Liver (tissue), 9 donors: ENCODE measurements around the gene DERL3. TPM values are rescaled to one million over a fixed set of nuclear protein-coding genes. Genes with fewer than 3 reads are reported as not detected.

Source experiments
- DNase-seq: peaks from one replicate; pipeline ENCODE4 v3.0.0-alpha.2; 2017; ENCODE audit warnings: low spot score
- H3K27ac ChIP-seq, 2 donors: one replicate each; pipeline ENCODE4 v1.7.0; 2013; ENCODE audit warnings: inconsistent platforms in 2 of 2, low read length in 2 of 2, control low read depth in 1 of 2, low read depth in 1 of 2, mild to moderate bottlenecking in 1 of 2
- H3K27me3 ChIP-seq, 4 donors: one replicate each; pipeline versions ENCODE4 v1.6.1 to v1.7.0; 2013; ENCODE audit warnings: low read length in 3 of 4, inconsistent platforms in 1 of 4, mild to moderate bottlenecking in 1 of 4, moderate library complexity in 1 of 4; ENCODE audit not compliant: control insufficient read depth in 4 of 4, insufficient read depth in 4 of 4
- H3K36me3 ChIP-seq, 4 donors: one replicate each; pipeline versions ENCODE4 v1.6.1 to v1.7.0; 2013; ENCODE audit warnings: low read length in 3 of 4, mild to moderate bottlenecking in 3 of 4, low read depth in 1 of 4, moderate library complexity in 1 of 4; ENCODE audit not compliant: control insufficient read depth in 4 of 4, insufficient read depth in 3 of 4
- H3K4me1 ChIP-seq, 4 donors: one replicate each; pipeline versions ENCODE4 v1.6.1 to v1.7.0; 2013; ENCODE audit warnings: low read length in 3 of 4, mild to moderate bottlenecking in 3 of 4, moderate library complexity in 1 of 4; ENCODE audit not compliant: control insufficient read depth in 4 of 4, insufficient read depth in 4 of 4
- H3K4me3 ChIP-seq, 3 donors: one replicate each; pipeline versions ENCODE4 v1.6.1 to v1.7.0; 2013; ENCODE audit warnings: low read length in 3 of 3, control low read depth in 1 of 3, low read depth in 1 of 3, mild to moderate bottlenecking in 1 of 3
- H3K9ac ChIP-seq, 2 donors: one replicate each; pipeline ENCODE4 v1.7.0; 2013; ENCODE audit warnings: low read length in 2 of 2, mild to moderate bottlenecking in 2 of 2, moderate library complexity in 2 of 2, control low read depth in 1 of 2, low read depth in 1 of 2
- H3K9me3 ChIP-seq, 4 donors: one replicate each; pipeline versions ENCODE4 v1.6.1 to v1.7.0; 2013; ENCODE audit warnings: low read length in 3 of 4; ENCODE audit not compliant: control insufficient read depth in 4 of 4
- EGR1 ChIP-seq, 2 donors: IDR thresholded peaks; 2 replicates each; pipeline ENCODE4 v1.6.1; 2016 to 2018; ENCODE audit warnings: antibody characterized with exemption in 2 of 2, low read depth in 2 of 2
- FOXA1 ChIP-seq: IDR thresholded peaks from 2 replicates; pipeline ENCODE4 v1.6.1; 2016; ENCODE audit warnings: antibody characterized with exemption
- FOXA2 ChIP-seq: IDR thresholded peaks from 2 replicates; pipeline ENCODE4 v1.6.1; 2016; ENCODE audit warnings: antibody characterized with exemption
- GABPA ChIP-seq, 2 donors: IDR thresholded peaks in 1 of 2; conservative IDR thresholded peaks in 1 of 2; 2 replicates each; pipeline ENCODE4 v1.6.1; 2016; ENCODE audit warnings: antibody characterized with exemption in 2 of 2, mild to moderate bottlenecking in 1 of 2, moderate library complexity in 1 of 2
- HNF4A ChIP-seq, 2 donors: conservative IDR thresholded peaks; 2 replicates each; pipeline ENCODE4 v1.6.1; 2016; ENCODE audit warnings: antibody characterized with exemption in 2 of 2, mild to moderate bottlenecking in 2 of 2
- HNF4G ChIP-seq: IDR thresholded peaks from 2 replicates; pipeline ENCODE4 v1.6.1; 2016; ENCODE audit warnings: antibody characterized with exemption
- JUND ChIP-seq, 2 donors: IDR thresholded peaks; 2 replicates each; pipeline ENCODE4 v1.6.1; 2016; ENCODE audit warnings: antibody characterized with exemption in 2 of 2
- NR2F2 ChIP-seq: IDR thresholded peaks from 2 replicates; pipeline ENCODE4 v1.6.1; 2016; ENCODE audit warnings: antibody characterized with exemption
- RAD21 ChIP-seq, 2 donors: IDR thresholded peaks; 2 replicates each; pipeline ENCODE4 v1.6.1; 2016; ENCODE audit warnings: antibody characterized with exemption in 2 of 2, mild to moderate bottlenecking in 2 of 2
- RXRA ChIP-seq, 2 donors: IDR thresholded peaks; 2 replicates each; pipeline ENCODE4 v1.6.1; 2017 to 2018; ENCODE audit warnings: antibody characterized with exemption in 2 of 2, mild to moderate bottlenecking in 1 of 2
- SP1 ChIP-seq: IDR thresholded peaks from 2 replicates; pipeline ENCODE4 v1.6.1; 2018; ENCODE audit warnings: antibody characterized with exemption, mild to moderate bottlenecking
- TAF1 ChIP-seq: conservative IDR thresholded peaks from 2 replicates; pipeline ENCODE4 v1.6.1; 2016; ENCODE audit warnings: antibody characterized with exemption, mild to moderate bottlenecking
- YY1 ChIP-seq: IDR thresholded peaks from 2 replicates; pipeline ENCODE4 v1.6.1; 2016; ENCODE audit warnings: antibody characterized with exemption, mild to moderate bottlenecking
- WGBS: extraction: QIAGEN DNeasy Blood & Tissue Kit; methylation state at CpG from one replicate; pipeline ENCODE4 v1.1.7; 2013; 5-methylcytosine and 5-hydroxymethylcytosine counted together
- polyA plus RNA-seq, 2 donors: library from polyadenylated mRNA; stranded (reverse) in 1 of 2; unstranded in 1 of 2; fragments of 200-250 nt in 1 of 2; fragments of >200 nt in 1 of 2; fragmentation: Nextera tagmentation in 1 of 2; extraction: Ambion mirVana in 1 of 2; gene quantifications; one replicate each; pipeline versions ENCODE4 v1.2.1 to v1.2.3, GENCODE V29; 2013 to 2015
- total RNA-seq, 2 donors: library from RNA; depleted of rRNA; stranded (reverse); fragments of >200 nt; gene quantifications; one replicate each; pipeline ENCODE4 v1.2.3, GENCODE V29; 2014
- TF ChIP-seq, protein P1 (sequence below): IDR thresholded peaks from 2 replicates; pipeline ENCODE4 v1.6.1; 2016; ENCODE audit warnings: antibody characterized with exemption
- TF ChIP-seq, protein P2 (sequence below): IDR thresholded peaks from 2 replicates; pipeline ENCODE4 v1.6.1; 2016; ENCODE audit warnings: antibody characterized with exemption
- TF ChIP-seq, protein P3 (sequence below): IDR thresholded peaks from 2 replicates; pipeline ENCODE4 v1.6.1; 2016; ENCODE audit warnings: antibody characterized with exemption
- TF ChIP-seq, protein P4 (sequence below): fragments of 150-350 bp; IDR thresholded peaks from 2 replicates; pipeline ENCODE4 v1.5.1; 2017; ENCODE audit warnings: improper control_type of control experiment, low read depth, low read length; ENCODE audit not compliant: missing input control
- TF ChIP-seq, protein P5 (sequence below): IDR thresholded peaks from 2 replicates; pipeline ENCODE4 v1.6.1; 2016; ENCODE audit warnings: antibody characterized with exemption, mild to moderate bottlenecking
- donor health status: healthy.
- donor health status: healthy.
- donor health status: healthy.
- donor health status: healthy.
- donor health status: healthy.

Gene DERL3
- total RNA-seq (1 to 10 TPM; 1.0 to 4.5 TPM), polyA plus RNA-seq (1 to 10 TPM; 3.3 to 9.3 TPM)

DNA sequence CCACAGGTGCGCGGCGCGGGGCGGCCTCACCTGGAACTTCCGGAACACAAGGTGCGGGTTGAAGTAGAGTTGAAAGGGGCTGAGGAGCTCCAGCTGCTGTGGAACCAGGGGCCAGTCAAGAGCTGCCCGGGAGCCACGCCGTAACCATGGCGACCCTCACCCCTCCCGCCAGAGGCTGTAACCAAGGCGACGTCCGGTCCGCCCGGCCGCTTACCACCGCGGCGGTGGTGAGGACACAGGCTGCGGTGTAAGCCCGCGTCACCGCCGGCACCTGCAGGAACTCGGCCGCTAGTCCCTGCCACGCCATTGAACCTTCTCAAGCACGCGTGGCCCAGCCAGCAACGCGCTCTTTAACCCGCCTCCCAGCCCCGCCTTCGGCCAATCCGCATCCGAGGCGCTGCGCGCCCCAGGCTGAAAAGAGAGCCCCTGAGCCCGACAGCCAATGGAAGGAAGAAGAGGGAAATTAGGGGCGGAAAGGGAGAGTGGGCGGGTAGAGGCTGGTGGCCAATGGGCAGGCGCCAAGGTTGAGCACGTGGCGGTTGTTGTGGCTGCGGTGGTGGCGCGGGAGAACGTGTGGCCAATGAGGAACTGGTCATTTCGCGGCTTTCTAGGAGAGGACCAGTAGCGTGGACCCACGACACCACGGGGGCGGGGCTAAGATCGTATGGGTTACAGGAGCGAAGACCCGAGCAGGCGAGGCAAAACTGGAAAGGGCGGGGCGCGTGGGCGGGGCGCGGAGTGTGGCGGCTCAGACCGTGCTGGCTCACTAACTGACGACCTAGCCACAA lies at the start of gene DERL3:
Gene DERL3 (minus strand): TSS at position 326 of the 788 bp plus-strand sequence. CDS start 19 bp downstream, at position 307.
- H3K36me3 ChIP-seq, result peaks cover 0 to 21% (median 4%) of the 10 kb centered on the region in 4 donors
- no peaks in the 10 kb centered on the region for H3K27me3 ChIP-seq
- no peak within 1 kb of the TSS for H3K9ac ChIP-seq
- 3% methylated on average over 70 of the region's 70 CpGs for WGBS
- H3K27ac ChIP-seq, result no peak within 1 kb of the TSS
- peak; percentile 97 for DNase-seq
- H3K9me3 ChIP-seq, result no peaks in the 10 kb centered on the region
- no peak for TF ChIP-seq RXRA (IDR thresholded peaks at IDR 0.05)
- TF ChIP-seq TAF1, result no peak
- TF ChIP-seq, protein P1, sequence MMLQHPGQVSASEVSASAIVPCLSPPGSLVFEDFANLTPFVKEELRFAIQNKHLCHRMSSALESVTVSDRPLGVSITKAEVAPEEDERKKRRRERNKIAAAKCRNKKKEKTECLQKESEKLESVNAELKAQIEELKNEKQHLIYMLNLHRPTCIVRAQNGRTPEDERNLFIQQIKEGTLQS, result no peak
- no peak for TF ChIP-seq NR2F2
- TF ChIP-seq YY1, result peak; percentile 37
- TF ChIP-seq, protein P2, sequence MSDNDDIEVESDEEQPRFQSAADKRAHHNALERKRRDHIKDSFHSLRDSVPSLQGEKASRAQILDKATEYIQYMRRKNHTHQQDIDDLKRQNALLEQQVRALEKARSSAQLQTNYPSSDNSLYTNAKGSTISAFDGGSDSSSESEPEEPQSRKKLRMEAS, result peak; percentile 96
- peak in 1 of 2 donors; percentile 33 for TF ChIP-seq GABPA (IDR thresholded peaks at IDR 0.05 in 1 of 2, conservative IDR thresholded peaks at IDR 0.05 in 1 of 2)
- TF ChIP-seq, protein P3, sequence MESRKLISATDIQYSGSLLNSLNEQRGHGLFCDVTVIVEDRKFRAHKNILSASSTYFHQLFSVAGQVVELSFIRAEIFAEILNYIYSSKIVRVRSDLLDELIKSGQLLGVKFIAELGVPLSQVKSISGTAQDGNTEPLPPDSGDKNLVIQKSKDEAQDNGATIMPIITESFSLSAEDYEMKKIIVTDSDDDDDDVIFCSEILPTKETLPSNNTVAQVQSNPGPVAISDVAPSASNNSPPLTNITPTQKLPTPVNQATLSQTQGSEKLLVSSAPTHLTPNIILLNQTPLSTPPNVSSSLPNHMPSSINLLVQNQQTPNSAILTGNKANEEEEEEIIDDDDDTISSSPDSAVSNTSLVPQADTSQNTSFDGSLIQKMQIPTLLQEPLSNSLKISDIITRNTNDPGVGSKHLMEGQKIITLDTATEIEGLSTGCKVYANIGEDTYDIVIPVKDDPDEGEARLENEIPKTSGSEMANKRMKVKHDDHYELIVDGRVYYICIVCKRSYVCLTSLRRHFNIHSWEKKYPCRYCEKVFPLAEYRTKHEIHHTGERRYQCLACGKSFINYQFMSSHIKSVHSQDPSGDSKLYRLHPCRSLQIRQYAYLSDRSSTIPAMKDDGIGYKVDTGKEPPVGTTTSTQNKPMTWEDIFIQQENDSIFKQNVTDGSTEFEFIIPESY, result no peak
- peak; percentile 92 for TF ChIP-seq SP1
- no peak for TF ChIP-seq HNF4G
- TF ChIP-seq HNF4A (conservative IDR thresholded peaks at IDR 0.05), result no peak
- TF ChIP-seq FOXA1, result no peak
- no peak for TF ChIP-seq JUND (IDR thresholded peaks at IDR 0.05)
- TF ChIP-seq FOXA2, result no peak
- TF ChIP-seq EGR1 (IDR thresholded peaks at IDR 0.05; ENCODE audit: low read depth in 2 of 2), result peak; percentile 34 to 44
- TF ChIP-seq, protein P4, sequence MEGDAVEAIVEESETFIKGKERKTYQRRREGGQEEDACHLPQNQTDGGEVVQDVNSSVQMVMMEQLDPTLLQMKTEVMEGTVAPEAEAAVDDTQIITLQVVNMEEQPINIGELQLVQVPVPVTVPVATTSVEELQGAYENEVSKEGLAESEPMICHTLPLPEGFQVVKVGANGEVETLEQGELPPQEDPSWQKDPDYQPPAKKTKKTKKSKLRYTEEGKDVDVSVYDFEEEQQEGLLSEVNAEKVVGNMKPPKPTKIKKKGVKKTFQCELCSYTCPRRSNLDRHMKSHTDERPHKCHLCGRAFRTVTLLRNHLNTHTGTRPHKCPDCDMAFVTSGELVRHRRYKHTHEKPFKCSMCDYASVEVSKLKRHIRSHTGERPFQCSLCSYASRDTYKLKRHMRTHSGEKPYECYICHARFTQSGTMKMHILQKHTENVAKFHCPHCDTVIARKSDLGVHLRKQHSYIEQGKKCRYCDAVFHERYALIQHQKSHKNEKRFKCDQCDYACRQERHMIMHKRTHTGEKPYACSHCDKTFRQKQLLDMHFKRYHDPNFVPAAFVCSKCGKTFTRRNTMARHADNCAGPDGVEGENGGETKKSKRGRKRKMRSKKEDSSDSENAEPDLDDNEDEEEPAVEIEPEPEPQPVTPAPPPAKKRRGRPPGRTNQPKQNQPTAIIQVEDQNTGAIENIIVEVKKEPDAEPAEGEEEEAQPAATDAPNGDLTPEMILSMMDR, result no peak
- TF ChIP-seq RAD21 (IDR thresholded peaks at IDR 0.05), result no peak
- TF ChIP-seq, protein P5, sequence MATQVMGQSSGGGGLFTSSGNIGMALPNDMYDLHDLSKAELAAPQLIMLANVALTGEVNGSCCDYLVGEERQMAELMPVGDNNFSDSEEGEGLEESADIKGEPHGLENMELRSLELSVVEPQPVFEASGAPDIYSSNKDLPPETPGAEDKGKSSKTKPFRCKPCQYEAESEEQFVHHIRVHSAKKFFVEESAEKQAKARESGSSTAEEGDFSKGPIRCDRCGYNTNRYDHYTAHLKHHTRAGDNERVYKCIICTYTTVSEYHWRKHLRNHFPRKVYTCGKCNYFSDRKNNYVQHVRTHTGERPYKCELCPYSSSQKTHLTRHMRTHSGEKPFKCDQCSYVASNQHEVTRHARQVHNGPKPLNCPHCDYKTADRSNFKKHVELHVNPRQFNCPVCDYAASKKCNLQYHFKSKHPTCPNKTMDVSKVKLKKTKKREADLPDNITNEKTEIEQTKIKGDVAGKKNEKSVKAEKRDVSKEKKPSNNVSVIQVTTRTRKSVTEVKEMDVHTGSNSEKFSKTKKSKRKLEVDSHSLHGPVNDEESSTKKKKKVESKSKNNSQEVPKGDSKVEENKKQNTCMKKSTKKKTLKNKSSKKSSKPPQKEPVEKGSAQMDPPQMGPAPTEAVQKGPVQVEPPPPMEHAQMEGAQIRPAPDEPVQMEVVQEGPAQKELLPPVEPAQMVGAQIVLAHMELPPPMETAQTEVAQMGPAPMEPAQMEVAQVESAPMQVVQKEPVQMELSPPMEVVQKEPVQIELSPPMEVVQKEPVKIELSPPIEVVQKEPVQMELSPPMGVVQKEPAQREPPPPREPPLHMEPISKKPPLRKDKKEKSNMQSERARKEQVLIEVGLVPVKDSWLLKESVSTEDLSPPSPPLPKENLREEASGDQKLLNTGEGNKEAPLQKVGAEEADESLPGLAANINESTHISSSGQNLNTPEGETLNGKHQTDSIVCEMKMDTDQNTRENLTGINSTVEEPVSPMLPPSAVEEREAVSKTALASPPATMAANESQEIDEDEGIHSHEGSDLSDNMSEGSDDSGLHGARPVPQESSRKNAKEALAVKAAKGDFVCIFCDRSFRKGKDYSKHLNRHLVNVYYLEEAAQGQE, result no peak
- H3K4me1 ChIP-seq, result peaks cover 3 to 10% (median 10%) of the 10 kb centered on the region in 4 donors
- peak within 1 kb of the TSS; percentile 44 to 64 (median 53) for H3K4me3 ChIP-seq
